ENCODE results near the gene ANGPTL1.

ANGPTL1 gene

GRCh38 chr1:178847396-178847849 is 23.5 kb downstream of the ANGPTL1 start:
- Histone ChIP-seq H3K4me3 (replicated peaks; ENCODE audit: low read depth, low read length) (no peak overlapping the region), H3K27me3 (replicated peaks; ENCODE audit: control insufficient read depth, insufficient read depth, low read length) (no peaks in the 10 kb centered on the region), H3K36me3 (ENCODE audit: control insufficient read depth, insufficient read depth, low read length) (no peaks in the 10 kb centered on the region)
- no peak for TF ChIP-seq CTCF (IDR thresholded peaks at IDR 0.05; ENCODE audit: insufficient read depth, low read length, poor library complexity, severe bottlenecking)
- DNase-seq (ENCODE audit: extremely low read depth, insufficient read length) = no peak

GRCh38 chr1:178846306-178846705 is 24.6 kb downstream of the ANGPTL1 start:
- H3K4me3 ChIP-seq (replicated peaks; ENCODE audit: low read depth, low read length) = no peak overlapping the region
- TF ChIP-seq CTCF (IDR thresholded peaks at IDR 0.05; ENCODE audit: insufficient read depth, low read length, poor library complexity, severe bottlenecking) = no peak

GRCh38 chr1:178844436-178844835 is 26.4 kb downstream of the ANGPTL1 start:
- Histone ChIP-seq H3K27me3 (replicated peaks; ENCODE audit: control insufficient read depth, insufficient read depth, low read length) (no peaks in the 10 kb centered on the region), H3K4me3 (replicated peaks; ENCODE audit: low read depth, low read length) (no peak overlapping the region), H3K36me3 (ENCODE audit: control insufficient read depth, insufficient read depth, low read length) (no peaks in the 10 kb centered on the region)
- no peak for DNase-seq (ENCODE audit: extremely low read depth, insufficient read length)
- no peak for TF ChIP-seq CTCF (IDR thresholded peaks at IDR 0.05; ENCODE audit: insufficient read depth, low read length, poor library complexity, severe bottlenecking)

More at GRCh38 chr1:178846306-178846705, 24.6 kb downstream of the ANGPTL1 start:
- Histone ChIP-seq H3K27me3 (replicated peaks; ENCODE audit: control insufficient read depth, insufficient read depth, low read length) (no peaks in the 10 kb centered on the region), H3K36me3 (ENCODE audit: control insufficient read depth, insufficient read depth, low read length) (no peaks in the 10 kb centered on the region)
- no peak for DNase-seq (ENCODE audit: extremely low read depth, insufficient read length)

GRCh38 chr1:178825167-178825566 is 45.7 kb downstream of the ANGPTL1 start:
- no peaks in the 10 kb centered on the region for H3K36me3 ChIP-seq (ENCODE audit: control insufficient read depth, insufficient read depth, low read length)
- TF ChIP-seq CTCF (IDR thresholded peaks at IDR 0.05; ENCODE audit: insufficient read depth, low read length, poor library complexity, severe bottlenecking) = no peak
- H3K27me3 ChIP-seq (replicated peaks; ENCODE audit: control insufficient read depth, insufficient read depth, low read length) = no peaks in the 10 kb centered on the region
- no peak overlapping the region for H3K4me3 ChIP-seq (replicated peaks; ENCODE audit: low read depth, low read length)
- no peak for DNase-seq (ENCODE audit: extremely low read depth, insufficient read length)

- H3K36me3 ChIP-seq (ENCODE audit: control insufficient read depth, insufficient read depth, low read length) = no peaks in the 10 kb centered on the region
Observed at GRCh38 chr1:178821134-178821866, 49.6 kb downstream of the ANGPTL1 start.

More at GRCh38 chr1:178821134-178821866, 49.6 kb downstream of the ANGPTL1 start:
- TF ChIP-seq CTCF (IDR thresholded peaks at IDR 0.05; ENCODE audit: insufficient read depth, low read length, poor library complexity, severe bottlenecking) = no peak
- Histone ChIP-seq H3K27me3 (replicated peaks; ENCODE audit: control insufficient read depth, insufficient read depth, low read length) (no peaks in the 10 kb centered on the region), H3K4me3 (replicated peaks; ENCODE audit: low read depth, low read length) (no peak overlapping the region)
- no peak for DNase-seq (ENCODE audit: extremely low read depth, insufficient read length)
